GM23338 (cell line): ENCODE results near the gene ARL13A. TPM values are rescaled to one million over a fixed set of nuclear protein-coding genes. Genes with fewer than 3 reads are reported as not detected.

Source experiments
- ATAC-seq: fragments of 200-7000 bp; cut with Tn5 transposase; 3 replicates; pipeline ENCODE4 v1.9.1; 2020
- DNase-seq: peaks from one replicate; pipeline ENCODE4 v3.0.0-alpha.2; 2015; ENCODE audit warnings: low spot score
- H2AFZ ChIP-seq: fragments of 200-600 bp; sonication (generic); 2 replicates; pipeline ENCODE4 v1.8.0; 2016; ENCODE audit warnings: antibody characterized with exemption, mild to moderate bottlenecking, moderate library complexity
- H3F3A ChIP-seq: fragments of 200-600 bp; sonication (generic); replicated peaks from 2 replicates; pipeline ENCODE4 v1.8.0; 2017; ENCODE audit warnings: antibody characterized with exemption, mixed run types, low read depth
- H3K27ac ChIP-seq: fragments of 200-600 bp; sonication (generic); 2 replicates; pipeline ENCODE4 v1.6.1; 2016; ENCODE audit warnings: low read depth
- H3K27me3 ChIP-seq: fragments of 200-600 bp; sonication (generic); 2 replicates; pipeline ENCODE4 v1.8.0; 2016; ENCODE audit warnings: mild to moderate bottlenecking, mixed run types, moderate library complexity; ENCODE audit not compliant: insufficient read depth
- H3K36me3 ChIP-seq: fragments of 200-600 bp; sonication (generic); 2 replicates; pipeline ENCODE4 v1.8.0; 2016; ENCODE audit warnings: mild to moderate bottlenecking; ENCODE audit not compliant: insufficient read depth
- H3K4me1 ChIP-seq: fragments of 200-600 bp; sonication (generic); 2 replicates; pipeline ENCODE4 v1.8.0; 2016; ENCODE audit warnings: mild to moderate bottlenecking, moderate library complexity; ENCODE audit not compliant: insufficient read depth
- H3K4me2 ChIP-seq: fragments of 200-600 bp; sonication (generic); 2 replicates; pipeline ENCODE4 v1.7.1; 2017; ENCODE audit warnings: mixed run types
- H3K4me3 ChIP-seq: fragments of 200-600 bp; sonication (generic); 2 replicates; pipeline ENCODE4 v1.6.1; 2016; ENCODE audit warnings: mixed run types
- H3K79me2 ChIP-seq: fragments of 200-600 bp; sonication (generic); replicated peaks from 2 replicates; pipeline ENCODE4 v1.8.0; 2017; ENCODE audit warnings: mild to moderate bottlenecking; ENCODE audit not compliant: insufficient read depth
- H3K9me2 ChIP-seq: fragments of 200-600 bp; sonication (generic); 2 replicates; pipeline ENCODE4 v1.8.0; 2017; ENCODE audit not compliant: insufficient read depth
- H4K20me1 ChIP-seq: fragments of 200-600 bp; sonication (generic); replicated peaks from 2 replicates; pipeline ENCODE4 v1.8.0; 2017; ENCODE audit warnings: mild to moderate bottlenecking; ENCODE audit not compliant: insufficient read depth
- H3K27ac Mint-ChIP-seq: 2 replicates; pipeline ENCODE4 v1.8.0; 2020; ENCODE audit warnings: inconsistent platforms, mild to moderate bottlenecking, moderate library complexity, mixed read lengths
- H3K27me3 Mint-ChIP-seq: 3 replicates; pipeline ENCODE4 v1.8.0; 2022; ENCODE audit warnings: low read depth, mild to moderate bottlenecking, moderate library complexity, mixed read lengths, inconsistent platforms; ENCODE audit not compliant: insufficient read depth, poor library complexity
- H3K36me3 Mint-ChIP-seq: 3 replicates; pipeline ENCODE4 v1.8.0; 2021; ENCODE audit warnings: low read depth, mild to moderate bottlenecking, inconsistent platforms, moderate library complexity, mixed read lengths
- H3K4me1 Mint-ChIP-seq: 3 replicates; pipeline ENCODE4 v1.8.0; 2020; ENCODE audit warnings: mild to moderate bottlenecking, inconsistent platforms, mixed read lengths
- H3K4me3 Mint-ChIP-seq: 3 replicates; pipeline ENCODE4 v1.8.0; 2021; ENCODE audit warnings: moderate library complexity, mild to moderate bottlenecking, inconsistent platforms, mixed read lengths
- H3K9me3 Mint-ChIP-seq: 3 replicates; pipeline ENCODE4 v1.8.0; 2020; ENCODE audit warnings: moderate library complexity, mild to moderate bottlenecking, inconsistent platforms, mixed read lengths
- CREB1 ChIP-seq: fragments of 250-450 bp; sonication (Bioruptor Pico); IDR thresholded peaks from 2 replicates; pipeline ENCODE4 v1.5.0; 2020; ENCODE audit warnings: low read depth, mild to moderate bottlenecking, moderate library complexity
- EZH2 ChIP-seq: fragments of 200-600 bp; sonication (generic); IDR thresholded peaks from one replicate; pipeline ENCODE4 v1.8.0; 2017; ENCODE audit warnings: antibody characterized with exemption, mild to moderate bottlenecking, low read depth; ENCODE audit not compliant: unreplicated experiment
- EZH2phosphoT487 ChIP-seq: fragments of 200-600 bp; sonication (generic); IDR thresholded peaks from one replicate; pipeline ENCODE4 v1.8.1; 2018; ENCODE audit warnings: antibody characterized with exemption; ENCODE audit not compliant: unreplicated experiment
- JUNB ChIP-seq: IDR thresholded peaks from one replicate; pipeline ENCODE4 v1.6.1; 2016; ENCODE audit warnings: antibody characterized with exemption; ENCODE audit not compliant: unreplicated experiment
- NANOG ChIP-seq: IDR thresholded peaks from 2 replicates; pipeline ENCODE4 v1.6.1; 2016; ENCODE audit warnings: antibody characterized with exemption, borderline replicate concordance
- POLR2AphosphoS5 ChIP-seq: IDR thresholded peaks from 2 replicates; pipeline ENCODE4 v1.6.1; 2016; ENCODE audit warnings: antibody characterized with exemption, low read depth
- STAT1 ChIP-seq: IDR thresholded peaks from one replicate; pipeline ENCODE4 v1.6.1; 2016; ENCODE audit warnings: antibody characterized with exemption; ENCODE audit not compliant: unreplicated experiment
- ZNF114 ChIP-seq: fragments of 250-450 bp; sonication (Bioruptor Pico); IDR thresholded peaks from 2 replicates; pipeline ENCODE4 v1.5.0; 2020; ENCODE audit warnings: mild to moderate bottlenecking, moderate library complexity
- ZNF331 ChIP-seq: fragments of 250-450 bp; sonication (Bioruptor Pico); IDR thresholded peaks from 2 replicates; pipeline ENCODE4 v1.5.0; 2020; ENCODE audit warnings: low read depth, mild to moderate bottlenecking, moderate library complexity
- polyA plus RNA-seq: library from polyadenylated mRNA; unstranded; fragments of >200 nt; fragmentation: Nextera tagmentation; extraction: Ambion mirVana; gene quantifications from 2 replicates; pipeline ENCODE4 v1.2.1, GENCODE V29; 2016
- total RNA-seq: library from RNA; depleted of rRNA; stranded (reverse); fragments of >200 nt; shearing (Covaris generic); gene quantifications from 2 replicates; pipeline ENCODE4 v1.2.3, GENCODE V29; 2014
- TF ChIP-seq, protein P1 (sequence below): fragments of 250-450 bp; sonication (Bioruptor Pico); IDR thresholded peaks from 2 replicates; pipeline ENCODE4 v1.5.0; 2020; ENCODE audit warnings: mild to moderate bottlenecking, moderate library complexity
- TF ChIP-seq, protein P2 (sequence below): IDR thresholded peaks from one replicate; pipeline ENCODE4 v1.6.1; 2018; ENCODE audit warnings: antibody characterized with exemption; ENCODE audit not compliant: unreplicated experiment
- TF ChIP-seq, protein P3 (sequence below), 2 experiments: fragments of 200-600 bp in 1 of 2; sonication (generic) in 1 of 2; conservative IDR thresholded peaks; 2 replicates each; pipeline versions ENCODE4 v1.5.1 to v1.6.1; 2016 to 2017; ENCODE audit warnings: antibody characterized with exemption in 2 of 2, low read depth in 2 of 2, mild to moderate bottlenecking in 2 of 2, moderate library complexity in 1 of 2
- TF ChIP-seq, protein P4 (sequence below): IDR thresholded peaks from 2 replicates; pipeline ENCODE4 v1.6.1; 2016; ENCODE audit warnings: antibody characterized with exemption

ARL13A gene
- total and polyA plus RNA-seq, 2 experiments from 2014 or later = not detected

DNA sequence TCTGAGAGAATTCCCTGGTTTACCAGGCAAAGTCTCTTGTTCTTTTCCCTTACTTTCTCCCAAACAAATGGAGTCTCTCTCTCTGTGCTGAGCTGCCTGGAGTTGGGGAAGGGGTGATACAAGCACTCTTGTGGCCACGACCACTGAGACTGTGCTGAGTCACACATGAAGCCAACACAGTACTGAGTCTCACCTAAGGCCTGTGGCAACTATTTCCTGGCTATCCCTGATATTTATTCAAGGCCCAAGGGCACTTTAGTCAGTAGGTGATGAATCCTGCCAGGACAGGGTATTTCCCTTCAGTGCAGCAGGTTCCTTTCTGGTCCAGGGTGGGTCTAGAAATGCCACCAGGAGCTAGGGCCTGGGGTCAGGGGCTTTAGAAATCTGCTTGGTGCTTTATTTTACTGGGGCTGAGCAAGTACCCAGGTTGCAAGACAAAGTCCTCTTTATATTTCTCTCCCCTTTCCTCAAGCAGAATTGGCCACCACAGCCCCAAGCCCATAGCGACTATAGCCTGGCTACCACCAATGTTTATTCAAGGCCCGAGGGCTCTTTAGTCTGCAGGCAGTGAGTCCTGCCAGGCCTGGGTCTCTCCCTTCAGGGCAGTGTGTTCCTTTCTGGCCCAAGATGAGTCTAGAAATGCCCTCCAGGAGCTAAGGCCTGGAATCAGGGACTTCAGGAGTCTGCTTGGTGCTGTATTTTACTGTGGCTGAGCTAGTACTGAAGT lies 10.5 kb downstream of the ARL13A start:
- Mint-ChIP-seq H3K27ac (no peak overlapping the region), H3K4me3 (no peak overlapping the region)
- ATAC-seq = no peak

More for the DNA sequence above, 10.5 kb downstream of the ARL13A start:
- Mint-ChIP-seq H3K9me3 (peaks cover 2% of the 10 kb centered on the region; the same call in 1 of the 3 replicates), H3K4me1 (no peaks in the 10 kb centered on the region), H3K36me3 (no peaks in the 10 kb centered on the region; the same call in 2 of the 3 replicates), H3K27me3 (no peaks in the 10 kb centered on the region)
- Histone ChIP-seq H3F3A (no peaks in the 10 kb centered on the region), H2AFZ (no peak overlapping the region), H3K4me3 (no peak overlapping the region), H3K4me2 (no peak overlapping the region), H4K20me1 (no peaks in the 10 kb centered on the region), H3K27me3 (no peaks in the 10 kb centered on the region), H3K36me3 (no peaks in the 10 kb centered on the region), H3K27ac (no peak overlapping the region), H3K79me2 (no peaks in the 10 kb centered on the region), H3K9me2 (no peaks in the 10 kb centered on the region), H3K4me1 (no peaks in the 10 kb centered on the region)
- TF ChIP-seq POLR2AphosphoS5 (no peak), JUNB (no peak), ZNF114 (no peak), NANOG (no peak), STAT1 (no peak), CREB1 (CRISPR knock-in tag) (no peak), ZNF331 (CRISPR knock-in tag) (no peak), EZH2 (no peak), EZH2phosphoT487 (no peak)
- TF ChIP-seq, protein P1, sequence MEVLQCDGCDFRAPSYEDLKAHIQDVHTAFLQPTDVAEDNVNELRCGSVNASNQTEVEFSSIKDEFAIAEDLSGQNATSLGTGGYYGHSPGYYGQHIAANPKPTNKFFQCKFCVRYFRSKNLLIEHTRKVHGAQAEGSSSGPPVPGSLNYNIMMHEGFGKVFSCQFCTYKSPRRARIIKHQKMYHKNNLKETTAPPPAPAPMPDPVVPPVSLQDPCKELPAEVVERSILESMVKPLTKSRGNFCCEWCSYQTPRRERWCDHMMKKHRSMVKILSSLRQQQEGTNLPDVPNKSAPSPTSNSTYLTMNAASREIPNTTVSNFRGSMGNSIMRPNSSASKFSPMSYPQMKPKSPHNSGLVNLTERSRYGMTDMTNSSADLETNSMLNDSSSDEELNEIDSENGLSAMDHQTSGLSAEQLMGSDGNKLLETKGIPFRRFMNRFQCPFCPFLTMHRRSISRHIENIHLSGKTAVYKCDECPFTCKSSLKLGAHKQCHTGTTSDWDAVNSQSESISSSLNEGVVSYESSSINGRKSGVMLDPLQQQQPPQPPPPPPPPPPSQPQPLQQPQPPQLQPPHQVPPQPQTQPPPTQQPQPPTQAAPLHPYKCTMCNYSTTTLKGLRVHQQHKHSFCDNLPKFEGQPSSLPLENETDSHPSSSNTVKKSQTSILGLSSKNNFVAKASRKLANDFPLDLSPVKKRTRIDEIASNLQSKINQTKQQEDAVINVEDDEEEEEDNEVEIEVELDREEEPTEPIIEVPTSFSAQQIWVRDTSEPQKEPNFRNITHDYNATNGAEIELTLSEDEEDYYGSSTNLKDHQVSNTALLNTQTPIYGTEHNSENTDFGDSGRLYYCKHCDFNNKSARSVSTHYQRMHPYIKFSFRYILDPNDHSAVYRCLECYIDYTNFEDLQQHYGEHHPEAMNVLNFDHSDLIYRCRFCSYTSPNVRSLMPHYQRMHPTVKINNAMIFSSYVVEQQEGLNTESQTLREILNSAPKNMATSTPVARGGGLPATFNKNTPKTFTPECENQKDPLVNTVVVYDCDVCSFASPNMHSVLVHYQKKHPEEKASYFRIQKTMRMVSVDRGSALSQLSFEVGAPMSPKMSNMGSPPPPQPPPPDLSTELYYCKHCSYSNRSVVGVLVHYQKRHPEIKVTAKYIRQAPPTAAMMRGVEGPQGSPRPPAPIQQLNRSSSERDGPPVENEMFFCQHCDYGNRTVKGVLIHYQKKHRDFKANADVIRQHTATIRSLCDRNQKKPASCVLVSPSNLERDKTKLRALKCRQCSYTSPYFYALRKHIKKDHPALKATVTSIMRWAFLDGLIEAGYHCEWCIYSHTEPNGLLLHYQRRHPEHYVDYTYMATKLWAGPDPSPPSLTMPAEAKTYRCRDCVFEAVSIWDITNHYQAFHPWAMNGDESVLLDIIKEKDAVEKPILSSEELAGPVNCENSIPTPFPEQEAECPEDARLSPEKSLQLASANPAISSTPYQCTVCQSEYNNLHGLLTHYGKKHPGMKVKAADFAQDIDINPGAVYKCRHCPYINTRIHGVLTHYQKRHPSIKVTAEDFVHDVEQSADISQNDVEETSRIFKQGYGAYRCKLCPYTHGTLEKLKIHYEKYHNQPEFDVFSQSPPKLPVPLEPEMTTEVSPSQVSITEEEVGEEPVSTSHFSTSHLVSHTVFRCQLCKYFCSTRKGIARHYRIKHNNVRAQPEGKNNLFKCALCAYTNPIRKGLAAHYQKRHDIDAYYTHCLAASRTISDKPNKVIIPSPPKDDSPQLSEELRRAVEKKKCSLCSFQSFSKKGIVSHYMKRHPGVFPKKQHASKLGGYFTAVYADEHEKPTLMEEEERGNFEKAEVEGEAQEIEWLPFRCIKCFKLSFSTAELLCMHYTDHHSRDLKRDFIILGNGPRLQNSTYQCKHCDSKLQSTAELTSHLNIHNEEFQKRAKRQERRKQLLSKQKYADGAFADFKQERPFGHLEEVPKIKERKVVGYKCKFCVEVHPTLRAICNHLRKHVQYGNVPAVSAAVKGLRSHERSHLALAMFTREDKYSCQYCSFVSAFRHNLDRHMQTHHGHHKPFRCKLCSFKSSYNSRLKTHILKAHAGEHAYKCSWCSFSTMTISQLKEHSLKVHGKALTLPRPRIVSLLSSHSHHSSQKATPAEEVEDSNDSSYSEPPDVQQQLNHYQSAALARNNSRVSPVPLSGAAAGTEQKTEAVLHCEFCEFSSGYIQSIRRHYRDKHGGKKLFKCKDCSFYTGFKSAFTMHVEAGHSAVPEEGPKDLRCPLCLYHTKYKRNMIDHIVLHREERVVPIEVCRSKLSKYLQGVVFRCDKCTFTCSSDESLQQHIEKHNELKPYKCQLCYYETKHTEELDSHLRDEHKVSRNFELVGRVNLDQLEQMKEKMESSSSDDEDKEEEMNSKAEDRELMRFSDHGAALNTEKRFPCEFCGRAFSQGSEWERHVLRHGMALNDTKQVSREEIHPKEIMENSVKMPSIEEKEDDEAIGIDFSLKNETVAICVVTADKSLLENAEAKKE (CRISPR knock-in tag) = no peak
- TF ChIP-seq, protein P2, sequence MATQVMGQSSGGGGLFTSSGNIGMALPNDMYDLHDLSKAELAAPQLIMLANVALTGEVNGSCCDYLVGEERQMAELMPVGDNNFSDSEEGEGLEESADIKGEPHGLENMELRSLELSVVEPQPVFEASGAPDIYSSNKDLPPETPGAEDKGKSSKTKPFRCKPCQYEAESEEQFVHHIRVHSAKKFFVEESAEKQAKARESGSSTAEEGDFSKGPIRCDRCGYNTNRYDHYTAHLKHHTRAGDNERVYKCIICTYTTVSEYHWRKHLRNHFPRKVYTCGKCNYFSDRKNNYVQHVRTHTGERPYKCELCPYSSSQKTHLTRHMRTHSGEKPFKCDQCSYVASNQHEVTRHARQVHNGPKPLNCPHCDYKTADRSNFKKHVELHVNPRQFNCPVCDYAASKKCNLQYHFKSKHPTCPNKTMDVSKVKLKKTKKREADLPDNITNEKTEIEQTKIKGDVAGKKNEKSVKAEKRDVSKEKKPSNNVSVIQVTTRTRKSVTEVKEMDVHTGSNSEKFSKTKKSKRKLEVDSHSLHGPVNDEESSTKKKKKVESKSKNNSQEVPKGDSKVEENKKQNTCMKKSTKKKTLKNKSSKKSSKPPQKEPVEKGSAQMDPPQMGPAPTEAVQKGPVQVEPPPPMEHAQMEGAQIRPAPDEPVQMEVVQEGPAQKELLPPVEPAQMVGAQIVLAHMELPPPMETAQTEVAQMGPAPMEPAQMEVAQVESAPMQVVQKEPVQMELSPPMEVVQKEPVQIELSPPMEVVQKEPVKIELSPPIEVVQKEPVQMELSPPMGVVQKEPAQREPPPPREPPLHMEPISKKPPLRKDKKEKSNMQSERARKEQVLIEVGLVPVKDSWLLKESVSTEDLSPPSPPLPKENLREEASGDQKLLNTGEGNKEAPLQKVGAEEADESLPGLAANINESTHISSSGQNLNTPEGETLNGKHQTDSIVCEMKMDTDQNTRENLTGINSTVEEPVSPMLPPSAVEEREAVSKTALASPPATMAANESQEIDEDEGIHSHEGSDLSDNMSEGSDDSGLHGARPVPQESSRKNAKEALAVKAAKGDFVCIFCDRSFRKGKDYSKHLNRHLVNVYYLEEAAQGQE = no peak
- TF ChIP-seq, protein P3, sequence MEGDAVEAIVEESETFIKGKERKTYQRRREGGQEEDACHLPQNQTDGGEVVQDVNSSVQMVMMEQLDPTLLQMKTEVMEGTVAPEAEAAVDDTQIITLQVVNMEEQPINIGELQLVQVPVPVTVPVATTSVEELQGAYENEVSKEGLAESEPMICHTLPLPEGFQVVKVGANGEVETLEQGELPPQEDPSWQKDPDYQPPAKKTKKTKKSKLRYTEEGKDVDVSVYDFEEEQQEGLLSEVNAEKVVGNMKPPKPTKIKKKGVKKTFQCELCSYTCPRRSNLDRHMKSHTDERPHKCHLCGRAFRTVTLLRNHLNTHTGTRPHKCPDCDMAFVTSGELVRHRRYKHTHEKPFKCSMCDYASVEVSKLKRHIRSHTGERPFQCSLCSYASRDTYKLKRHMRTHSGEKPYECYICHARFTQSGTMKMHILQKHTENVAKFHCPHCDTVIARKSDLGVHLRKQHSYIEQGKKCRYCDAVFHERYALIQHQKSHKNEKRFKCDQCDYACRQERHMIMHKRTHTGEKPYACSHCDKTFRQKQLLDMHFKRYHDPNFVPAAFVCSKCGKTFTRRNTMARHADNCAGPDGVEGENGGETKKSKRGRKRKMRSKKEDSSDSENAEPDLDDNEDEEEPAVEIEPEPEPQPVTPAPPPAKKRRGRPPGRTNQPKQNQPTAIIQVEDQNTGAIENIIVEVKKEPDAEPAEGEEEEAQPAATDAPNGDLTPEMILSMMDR (conservative IDR thresholded peaks at IDR 0.05; ENCODE audit: low read depth in 2 of 2) = no peak
- TF ChIP-seq, protein P4, sequence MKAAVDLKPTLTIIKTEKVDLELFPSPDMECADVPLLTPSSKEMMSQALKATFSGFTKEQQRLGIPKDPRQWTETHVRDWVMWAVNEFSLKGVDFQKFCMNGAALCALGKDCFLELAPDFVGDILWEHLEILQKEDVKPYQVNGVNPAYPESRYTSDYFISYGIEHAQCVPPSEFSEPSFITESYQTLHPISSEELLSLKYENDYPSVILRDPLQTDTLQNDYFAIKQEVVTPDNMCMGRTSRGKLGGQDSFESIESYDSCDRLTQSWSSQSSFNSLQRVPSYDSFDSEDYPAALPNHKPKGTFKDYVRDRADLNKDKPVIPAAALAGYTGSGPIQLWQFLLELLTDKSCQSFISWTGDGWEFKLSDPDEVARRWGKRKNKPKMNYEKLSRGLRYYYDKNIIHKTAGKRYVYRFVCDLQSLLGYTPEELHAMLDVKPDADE = no peak
- DNase-seq = no peak
